WTC11 (cell line): Measurements from ENCODE around the gene TARM1. TPM values are rescaled to one million over a fixed set of nuclear protein-coding genes. Genes with fewer than 3 reads are reported as not detected.
A peak's percentile ranks its signal among the peaks of the same experiment; 100 is the strongest.

Source experiments
- ATAC-seq: fragments of 200-7000 bp; cut with Tn5 transposase; 2 replicates; pipeline ENCODE4 v1.10.0; 2021; ENCODE audit warnings: mild to moderate bottlenecking, moderate library complexity
- CTCF ChIA-PET: fragments of 300-600 bp; sonication (Branson Sonifier 250); formaldehyde crosslinking; loops from one replicate; lab custom pipeline; 2021; ENCODE audit warnings: antibody characterized with exemption; lab: Charles Lee
- POLR2A ChIA-PET: fragments of 350-600 bp; sonication (Branson Sonifier 250); formaldehyde crosslinking; loops from one replicate; lab custom pipeline; 2021; ENCODE audit warnings: antibody characterized with exemption; lab: Charles Lee
- DNase-seq: peaks from one replicate; pipeline ENCODE4 v3.0.0; 2021; ENCODE audit warnings: low spot score
- H3K27ac Mint-ChIP-seq: 2 replicates; pipeline ENCODE4 v1.8.0; 2021; ENCODE audit warnings: mixed read lengths
- H3K27me3 Mint-ChIP-seq: 2 replicates; pipeline ENCODE4 v1.8.0; 2021; ENCODE audit warnings: low read depth, mild to moderate bottlenecking, moderate library complexity, mixed read lengths
- H3K36me3 Mint-ChIP-seq: 2 replicates; pipeline ENCODE4 v1.8.0; 2021; ENCODE audit warnings: mixed read lengths
- H3K4me1 Mint-ChIP-seq: 2 replicates; pipeline ENCODE4 v1.8.0; 2022; ENCODE audit warnings: mixed read lengths
- H3K4me3 Mint-ChIP-seq: 2 replicates; pipeline ENCODE4 v1.8.0; 2021; ENCODE audit warnings: mild to moderate bottlenecking, moderate library complexity, mixed read lengths
- H3K9me3 Mint-ChIP-seq: 2 replicates; pipeline ENCODE4 v1.8.0; 2021; ENCODE audit warnings: mixed read lengths
- CREM ChIP-seq: sonication (generic); formaldehyde crosslinking; IDR thresholded peaks from 2 replicates; pipeline ENCODE4 v1.8.1; 2022; ENCODE audit warnings: mild to moderate bottlenecking, missing genetic modification reagents, moderate library complexity
- GABPB1 ChIP-seq: sonication (generic); formaldehyde crosslinking; IDR thresholded peaks from 2 replicates; pipeline ENCODE4 v1.8.1; 2023; ENCODE audit warnings: mild to moderate bottlenecking, missing genetic modification reagents
- HMGXB4 ChIP-seq: sonication (generic); formaldehyde crosslinking; IDR thresholded peaks from 2 replicates; pipeline ENCODE4 v1.8.1; 2023; ENCODE audit warnings: mild to moderate bottlenecking, moderate library complexity, missing genetic modification reagents
- IRF1 ChIP-seq: sonication (generic); formaldehyde crosslinking; IDR thresholded peaks from 2 replicates; pipeline ENCODE4 v1.8.0; 2023; ENCODE audit warnings: missing genetic modification reagents
- IRF2 ChIP-seq: sonication (generic); formaldehyde crosslinking; IDR thresholded peaks from 2 replicates; pipeline ENCODE4 v1.8.0; 2022; ENCODE audit warnings: low read depth, missing genetic modification reagents, borderline replicate concordance
- JUN ChIP-seq: sonication (generic); formaldehyde crosslinking; IDR thresholded peaks from 2 replicates; pipeline ENCODE4 v1.8.0; 2023; ENCODE audit warnings: mild to moderate bottlenecking, missing genetic modification reagents
- NR1H2 ChIP-seq: sonication (generic); formaldehyde crosslinking; IDR thresholded peaks from 2 replicates; pipeline ENCODE4 v1.9.0; 2021; ENCODE audit warnings: mild to moderate bottlenecking, moderate library complexity, missing genetic modification reagents
- NR2C2 ChIP-seq: sonication (generic); formaldehyde crosslinking; IDR thresholded peaks from 2 replicates; pipeline ENCODE4 v1.8.0; 2022; ENCODE audit warnings: mild to moderate bottlenecking, missing genetic modification reagents
- NR3C1 ChIP-seq: sonication (generic); formaldehyde crosslinking; conservative IDR thresholded peaks from 2 replicates; pipeline ENCODE4 v1.8.1; 2023; ENCODE audit warnings: low read depth, mild to moderate bottlenecking, missing genetic modification reagents
- RORB ChIP-seq: fragments of 250-450 bp; sonication (Bioruptor Pico); IDR thresholded peaks from 2 replicates; pipeline ENCODE4 v1.9.0; 2021; ENCODE audit warnings: mild to moderate bottlenecking
- SMAD4 ChIP-seq: sonication (generic); formaldehyde crosslinking; IDR thresholded peaks from 2 replicates; pipeline ENCODE4 v1.8.0; 2022; ENCODE audit warnings: mild to moderate bottlenecking, missing genetic modification reagents
- SOX15 ChIP-seq: fragments of 250-450 bp; sonication (Bioruptor Pico); IDR thresholded peaks from 2 replicates; pipeline ENCODE4 v1.9.0; 2021; ENCODE audit warnings: mild to moderate bottlenecking
- SP1 ChIP-seq: sonication (generic); formaldehyde crosslinking; conservative IDR thresholded peaks from 2 replicates; pipeline ENCODE4 v1.8.1; 2022; ENCODE audit warnings: missing genetic modification reagents
- TEAD1 ChIP-seq: sonication (generic); formaldehyde crosslinking; IDR thresholded peaks from 2 replicates; pipeline ENCODE4 v1.8.0; 2022; ENCODE audit warnings: mild to moderate bottlenecking, missing genetic modification reagents
- ZMAT4 ChIP-seq: fragments of 250-450 bp; sonication (Bioruptor Pico); IDR thresholded peaks from 2 replicates; pipeline ENCODE4 v1.9.0; 2021; ENCODE audit warnings: mild to moderate bottlenecking
- ZNF416 ChIP-seq: fragments of 250-450 bp; sonication (Bioruptor Pico); IDR thresholded peaks from 2 replicates; pipeline ENCODE4 v1.9.0; 2021; ENCODE audit warnings: mild to moderate bottlenecking, inconsistent platforms
- ZNF671 ChIP-seq: fragments of 250-450 bp; sonication (Bioruptor Pico); IDR thresholded peaks from 2 replicates; pipeline ENCODE4 v1.8.0; 2021; ENCODE audit warnings: mild to moderate bottlenecking
- total RNA-seq: library from RNA; stranded (reverse); gene quantifications from 3 replicates; pipeline ENCODE4 v1.2.3, GENCODE V29; 2021
- TF ChIP-seq, protein P1 (sequence below): sonication (generic); formaldehyde crosslinking; conservative IDR thresholded peaks from 2 replicates; pipeline ENCODE4 v1.8.1; 2022; ENCODE audit warnings: mild to moderate bottlenecking, missing genetic modification reagents
- TF ChIP-seq, protein P2 (sequence below): sonication (generic); formaldehyde crosslinking; IDR thresholded peaks from 2 replicates; pipeline ENCODE4 v1.8.1; 2022; ENCODE audit warnings: low read depth, mild to moderate bottlenecking, moderate library complexity, missing genetic modification reagents, borderline replicate concordance
- TF ChIP-seq, protein P3 (sequence below): sonication (generic); formaldehyde crosslinking; IDR thresholded peaks from 2 replicates; pipeline ENCODE4 v1.8.1; 2022; ENCODE audit warnings: mild to moderate bottlenecking, moderate library complexity, missing genetic modification reagents
- TF ChIP-seq, protein P4 (sequence below): sonication (generic); formaldehyde crosslinking; IDR thresholded peaks from 2 replicates; pipeline ENCODE4 v1.8.1; 2023; ENCODE audit warnings: mild to moderate bottlenecking, missing genetic modification reagents
- TF ChIP-seq, protein P5 (sequence below): sonication (generic); formaldehyde crosslinking; IDR thresholded peaks from 2 replicates; pipeline ENCODE4 v1.8.0; 2023; ENCODE audit warnings: mild to moderate bottlenecking, missing genetic modification reagents
- TF ChIP-seq, protein P6 (sequence below): fragments of 250-450 bp; sonication (Bioruptor Pico); IDR thresholded peaks from 2 replicates; pipeline ENCODE4 v2.1.2; 2022; ENCODE audit warnings: mild to moderate bottlenecking, moderate library complexity

TARM1 gene
- total RNA-seq, 1 experiment from 2014 or later = not detected

DNA sequence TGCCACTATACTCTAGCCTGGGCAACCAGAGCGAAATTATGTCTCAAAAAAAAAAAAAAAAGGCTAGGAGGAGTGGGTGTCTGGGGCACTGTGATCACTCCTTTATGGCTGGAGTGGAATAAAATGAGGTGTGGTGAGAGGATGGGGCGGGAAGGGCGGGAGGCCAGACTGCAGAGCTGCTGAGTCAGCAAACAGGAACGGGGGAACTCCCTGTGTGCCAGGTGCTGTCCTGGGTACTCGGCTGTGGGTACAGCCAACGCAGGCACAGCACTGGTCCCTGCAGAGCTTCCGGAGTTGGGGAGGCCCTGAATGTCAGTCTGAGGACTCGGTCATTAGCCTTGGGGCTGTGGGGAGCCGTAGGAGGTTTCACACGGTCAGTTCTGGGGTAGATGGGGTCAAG is 40.1 kb upstream of the TARM1 start:
- TF ChIP-seq NR1H2 (CRISPR knock-in tag) (no peak), SOX15 (CRISPR knock-in tag) (no peak), IRF1 (CRISPR knock-in tag) (no peak)
- no peaks in the 10 kb centered on the region for H3K27me3 Mint-ChIP-seq
- no peak overlapping the region for H3K27ac Mint-ChIP-seq
- no peak overlapping the region for H3K4me3 Mint-ChIP-seq
- ChIA-PET CTCF (no interaction called here), POLR2A (no interaction called here)
- ATAC-seq (no peak), DNase-seq (no peak)
- peaks cover 8% of the 10 kb centered on the region for H3K4me1 Mint-ChIP-seq
- peaks cover 58% of the 10 kb centered on the region for H3K36me3 Mint-ChIP-seq
- no peaks in the 10 kb centered on the region for H3K9me3 Mint-ChIP-seq

DNA sequence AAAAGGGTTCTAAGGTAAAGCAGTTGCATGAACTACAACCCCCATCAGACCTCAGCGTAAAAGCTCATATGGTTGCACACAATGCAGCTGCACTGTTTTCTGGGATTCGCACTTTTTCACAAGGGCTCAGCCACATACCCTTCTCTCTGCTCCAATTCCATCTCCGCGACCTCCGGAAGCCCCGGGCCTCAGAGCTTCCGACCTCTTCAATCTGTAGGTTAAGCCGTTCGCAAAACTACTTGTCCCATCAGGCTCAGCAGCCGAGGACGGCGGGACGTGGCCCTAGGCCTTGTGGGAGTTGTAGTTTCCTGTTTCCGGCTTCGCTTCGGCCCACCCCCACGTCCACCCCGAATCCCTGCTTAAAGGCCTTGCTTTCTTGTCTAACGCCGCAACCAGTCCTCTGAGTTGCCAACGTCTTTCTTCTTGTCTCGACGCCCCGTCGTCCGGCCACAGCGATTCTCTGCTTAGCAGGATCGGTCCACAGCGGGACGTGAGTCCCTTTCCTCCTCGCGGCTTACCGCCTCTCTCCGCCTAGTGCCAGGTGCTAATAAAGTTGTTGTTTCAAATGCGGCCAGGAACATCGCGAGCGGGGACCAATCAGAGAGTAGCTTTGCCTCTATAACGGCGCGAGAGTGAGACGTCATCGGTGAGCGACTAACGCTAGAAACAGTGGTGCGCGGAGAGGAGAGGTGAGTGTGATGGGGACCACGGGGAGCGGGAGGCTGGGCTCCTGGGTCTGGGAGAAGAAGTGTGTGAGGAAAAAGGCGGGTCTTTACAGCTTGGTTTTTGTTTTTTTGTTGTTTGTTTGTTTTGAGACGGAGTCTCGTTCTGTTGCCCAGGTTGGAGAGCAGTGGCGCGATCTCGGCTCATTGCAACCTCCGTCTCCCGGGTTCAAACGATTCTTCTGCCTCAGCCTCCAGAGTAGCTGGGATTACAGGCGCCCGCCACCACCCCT is 34.2 kb upstream of the TARM1 start, which contains the start of the genes PRPF31 and TFPT:
Gene PRPF31, plus strand, starts transcription at position 646 of the 955 bp plus-strand sequence. CDS start 2,525 bp downstream, outside the sequence.
Gene TFPT, minus strand, starts transcription at position 549 of the 955 bp plus-strand sequence. Its CDS starts 388 bp downstream, at position 161.
- peak within 1 kb of the TSS; percentile 95 for H3K4me3 Mint-ChIP-seq
- TF ChIP-seq, protein P1, sequence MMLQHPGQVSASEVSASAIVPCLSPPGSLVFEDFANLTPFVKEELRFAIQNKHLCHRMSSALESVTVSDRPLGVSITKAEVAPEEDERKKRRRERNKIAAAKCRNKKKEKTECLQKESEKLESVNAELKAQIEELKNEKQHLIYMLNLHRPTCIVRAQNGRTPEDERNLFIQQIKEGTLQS (CRISPR knock-in tag) = no peak
- TF ChIP-seq, protein P2, sequence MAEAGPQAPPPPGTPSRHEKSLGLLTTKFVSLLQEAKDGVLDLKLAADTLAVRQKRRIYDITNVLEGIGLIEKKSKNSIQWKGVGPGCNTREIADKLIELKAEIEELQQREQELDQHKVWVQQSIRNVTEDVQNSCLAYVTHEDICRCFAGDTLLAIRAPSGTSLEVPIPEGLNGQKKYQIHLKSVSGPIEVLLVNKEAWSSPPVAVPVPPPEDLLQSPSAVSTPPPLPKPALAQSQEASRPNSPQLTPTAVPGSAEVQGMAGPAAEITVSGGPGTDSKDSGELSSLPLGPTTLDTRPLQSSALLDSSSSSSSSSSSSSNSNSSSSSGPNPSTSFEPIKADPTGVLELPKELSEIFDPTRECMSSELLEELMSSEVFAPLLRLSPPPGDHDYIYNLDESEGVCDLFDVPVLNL (CRISPR knock-in tag) = no peak
- TF ChIP-seq SP1 (CRISPR knock-in tag) (peak; percentile 80; the same call in 1 of the 2 replicates), NR3C1 (CRISPR knock-in tag) (no peak), HMGXB4 (CRISPR knock-in tag) (peak; percentile 54; the same call in 1 of the 2 replicates), SMAD4 (CRISPR knock-in tag) (no peak), ZNF416 (no peak), IRF2 (CRISPR knock-in tag) (no peak), ZNF671 (CRISPR knock-in tag) (no peak), JUN (no peak), TEAD1 (CRISPR knock-in tag) (peak; percentile 60; the same call in 1 of the 2 replicates), ZMAT4 (CRISPR knock-in tag) (no peak), RORB (CRISPR knock-in tag) (no peak), NR2C2 (CRISPR knock-in tag) (no peak), GABPB1 (CRISPR knock-in tag) (peak; percentile 26; the same call in 1 of the 2 replicates), CREM (CRISPR knock-in tag) (peak; percentile 99)
- TF ChIP-seq, protein P3, sequence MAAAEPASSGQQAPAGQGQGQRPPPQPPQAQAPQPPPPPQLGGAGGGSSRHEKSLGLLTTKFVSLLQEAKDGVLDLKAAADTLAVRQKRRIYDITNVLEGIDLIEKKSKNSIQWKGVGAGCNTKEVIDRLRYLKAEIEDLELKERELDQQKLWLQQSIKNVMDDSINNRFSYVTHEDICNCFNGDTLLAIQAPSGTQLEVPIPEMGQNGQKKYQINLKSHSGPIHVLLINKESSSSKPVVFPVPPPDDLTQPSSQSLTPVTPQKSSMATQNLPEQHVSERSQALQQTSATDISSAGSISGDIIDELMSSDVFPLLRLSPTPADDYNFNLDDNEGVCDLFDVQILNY (CRISPR knock-in tag) = peak; percentile 69; the same call in 1 of the 2 replicates
- TF ChIP-seq, protein P4, sequence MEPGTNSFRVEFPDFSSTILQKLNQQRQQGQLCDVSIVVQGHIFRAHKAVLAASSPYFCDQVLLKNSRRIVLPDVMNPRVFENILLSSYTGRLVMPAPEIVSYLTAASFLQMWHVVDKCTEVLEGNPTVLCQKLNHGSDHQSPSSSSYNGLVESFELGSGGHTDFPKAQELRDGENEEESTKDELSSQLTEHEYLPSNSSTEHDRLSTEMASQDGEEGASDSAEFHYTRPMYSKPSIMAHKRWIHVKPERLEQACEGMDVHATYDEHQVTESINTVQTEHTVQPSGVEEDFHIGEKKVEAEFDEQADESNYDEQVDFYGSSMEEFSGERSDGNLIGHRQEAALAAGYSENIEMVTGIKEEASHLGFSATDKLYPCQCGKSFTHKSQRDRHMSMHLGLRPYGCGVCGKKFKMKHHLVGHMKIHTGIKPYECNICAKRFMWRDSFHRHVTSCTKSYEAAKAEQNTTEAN = no peak
- TF ChIP-seq, protein P5, sequence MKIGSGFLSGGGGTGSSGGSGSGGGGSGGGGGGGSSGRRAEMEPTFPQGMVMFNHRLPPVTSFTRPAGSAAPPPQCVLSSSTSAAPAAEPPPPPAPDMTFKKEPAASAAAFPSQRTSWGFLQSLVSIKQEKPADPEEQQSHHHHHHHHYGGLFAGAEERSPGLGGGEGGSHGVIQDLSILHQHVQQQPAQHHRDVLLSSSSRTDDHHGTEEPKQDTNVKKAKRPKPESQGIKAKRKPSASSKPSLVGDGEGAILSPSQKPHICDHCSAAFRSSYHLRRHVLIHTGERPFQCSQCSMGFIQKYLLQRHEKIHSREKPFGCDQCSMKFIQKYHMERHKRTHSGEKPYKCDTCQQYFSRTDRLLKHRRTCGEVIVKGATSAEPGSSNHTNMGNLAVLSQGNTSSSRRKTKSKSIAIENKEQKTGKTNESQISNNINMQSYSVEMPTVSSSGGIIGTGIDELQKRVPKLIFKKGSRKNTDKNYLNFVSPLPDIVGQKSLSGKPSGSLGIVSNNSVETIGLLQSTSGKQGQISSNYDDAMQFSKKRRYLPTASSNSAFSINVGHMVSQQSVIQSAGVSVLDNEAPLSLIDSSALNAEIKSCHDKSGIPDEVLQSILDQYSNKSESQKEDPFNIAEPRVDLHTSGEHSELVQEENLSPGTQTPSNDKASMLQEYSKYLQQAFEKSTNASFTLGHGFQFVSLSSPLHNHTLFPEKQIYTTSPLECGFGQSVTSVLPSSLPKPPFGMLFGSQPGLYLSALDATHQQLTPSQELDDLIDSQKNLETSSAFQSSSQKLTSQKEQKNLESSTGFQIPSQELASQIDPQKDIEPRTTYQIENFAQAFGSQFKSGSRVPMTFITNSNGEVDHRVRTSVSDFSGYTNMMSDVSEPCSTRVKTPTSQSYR (CRISPR knock-in tag) = peak; percentile 77; the same call in 1 of the 2 replicates
- TF ChIP-seq, protein P6, sequence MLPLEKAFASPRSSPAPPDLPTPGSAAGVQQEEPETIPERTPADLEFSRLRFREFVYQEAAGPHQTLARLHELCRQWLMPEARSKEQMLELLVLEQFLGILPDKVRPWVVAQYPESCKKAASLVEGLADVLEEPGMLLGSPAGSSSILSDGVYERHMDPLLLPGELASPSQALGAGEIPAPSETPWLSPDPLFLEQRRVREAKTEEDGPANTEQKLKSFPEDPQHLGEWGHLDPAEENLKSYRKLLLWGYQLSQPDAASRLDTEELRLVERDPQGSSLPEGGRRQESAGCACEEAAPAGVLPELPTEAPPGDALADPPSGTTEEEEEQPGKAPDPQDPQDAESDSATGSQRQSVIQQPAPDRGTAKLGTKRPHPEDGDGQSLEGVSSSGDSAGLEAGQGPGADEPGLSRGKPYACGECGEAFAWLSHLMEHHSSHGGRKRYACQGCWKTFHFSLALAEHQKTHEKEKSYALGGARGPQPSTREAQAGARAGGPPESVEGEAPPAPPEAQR (CRISPR knock-in tag) = no peak

More for the DNA sequence above, 34.2 kb upstream of the TARM1 start, which contains the start of the genes PRPF31 and TFPT:
- Mint-ChIP-seq H3K27me3 (no peaks in the 10 kb centered on the region; the same call in 1 of the 2 replicates), H3K9me3 (no peaks in the 10 kb centered on the region), H3K4me1 (peaks cover 22% of the 10 kb centered on the region), H3K36me3 (peaks cover 29% of the 10 kb centered on the region), H3K27ac (peak within 1 kb of the TSS; percentile 93)
- ATAC-seq = peak; percentile 93
- ChIA-PET POLR2A (interaction anchor here (0.5 to 3.1 kb wide), 7 partner anchors 12 to 248 kb away, joined by 3 to 23 read pairs (median 5); partner anchors contain the start of genes CNOT3, MYADM, NDUFA3 and TMC4), CTCF (interaction anchor here (0.8 to 2.5 kb wide), 9 partner anchors 18 to 203 kb away, joined by 3 to 9 read pairs (median 3); partner anchors contain the start of gene CNOT3)
- peak; percentile 97 for DNase-seq
